GM19438 (cell line): ENCODE results near the gene NKX1-1.
"Not testable (repeated sequence)": the region's sequence is repeated elsewhere in the genome, so short reads cannot be mapped to it uniquely, and the experiment has no call there.

Source experiments
- ATAC-seq: cut with Tn5 transposase; IDR thresholded peaks from one replicate; pipeline ENCODE4 v1.9.1; 2021; ENCODE audit warnings: low read depth; ENCODE audit not compliant: unreplicated experiment

Gene NKX1-1

GRCh38 chr4:1394554-1395388, 11.5 kb downstream of the NKX1-1 start:
- ATAC-seq: not testable (repeated sequence)

- no peak for ATAC-seq
Measured at GRCh38 chr4:1393866-1394265, 12.4 kb downstream of the NKX1-1 start.

- ATAC-seq: not testable (repeated sequence)
Measured at GRCh38 chr4:1393363-1393762, 12.9 kb downstream of the NKX1-1 start.

- ATAC-seq: no peak
Measured at GRCh38 chr4:1385373-1386340, 20.6 kb downstream of the NKX1-1 start.

- no peak for ATAC-seq
Measured at GRCh38 chr4:1384675-1385372, 21.4 kb downstream of the NKX1-1 start.

GRCh38 chr4:1383728-1384591, 22.3 kb downstream of the NKX1-1 start:
- no peak for ATAC-seq

GRCh38 chr4:1382776-1383727, 23.2 kb downstream of the NKX1-1 start:
- ATAC-seq: no peak

- ATAC-seq: no peak
Measured at GRCh38 chr4:1381944-1382541, 24.2 kb downstream of the NKX1-1 start.

- no peak for ATAC-seq
Measured at GRCh38 chr4:1381181-1381621, 25.0 kb downstream of the NKX1-1 start.

GRCh38 chr4:1380368-1381151, 25.7 kb downstream of the NKX1-1 start:
- ATAC-seq: no peak

GRCh38 chr4:1379801-1380331, 26.4 kb downstream of the NKX1-1 start:
- no peak for ATAC-seq

- ATAC-seq: no peak
Measured at GRCh38 chr4:1379351-1379781, 26.9 kb downstream of the NKX1-1 start.

- no peak for ATAC-seq
Measured at GRCh38 chr4:1378559-1379231, 27.5 kb downstream of the NKX1-1 start.

- no peak for ATAC-seq
Measured at GRCh38 chr4:1377606-1378261, 28.5 kb downstream of the NKX1-1 start.

GRCh38 chr4:1376841-1377605, 29.2 kb downstream of the NKX1-1 start:
- no peak for ATAC-seq
